Coronary artery (tissue), 2 donors: ENCODE data around the gene PARP3.

ENCODE experiments used
- DNase-seq: peaks from one replicate; pipeline ENCODE4 v3.0.0-alpha.2; 2017; ENCODE audit warnings: low spot score
- H3K27ac ChIP-seq, 2 donors: fragments of 200-600 bp; sonication (generic); one replicate each; pipeline ENCODE4 v1.5.1; 2016 to 2019
- H3K4me3 ChIP-seq: fragments of 200-600 bp; sonication (generic); 2 replicates; pipeline ENCODE4 v1.5.1; 2016; ENCODE audit warnings: mild to moderate bottlenecking, moderate library complexity
- CTCF ChIP-seq: fragments of 200-600 bp; sonication (generic); IDR thresholded peaks from one replicate; pipeline ENCODE4 v1.5.1; 2019; ENCODE audit warnings: antibody characterized with exemption

The PARP3 gene

GRCh38 chr3:51997935-51998596 lies 55.9 kb downstream of the PARP3 start:
- no peak overlapping the region for H3K27ac ChIP-seq
- no peak overlapping the region for H3K4me3 ChIP-seq
- no peak for TF ChIP-seq CTCF

More at GRCh38 chr3:51997935-51998596, 55.9 kb downstream of the PARP3 start:
- DNase-seq = no peak
